Measurements from ENCODE around the gene DRD1. TPM values are rescaled to one million over a fixed set of nuclear protein-coding genes. Genes with fewer than 3 reads are reported as not detected.

DRD1 gene
- total RNA-seq, 2 donors from 2014 or later = not detected

DNA sequence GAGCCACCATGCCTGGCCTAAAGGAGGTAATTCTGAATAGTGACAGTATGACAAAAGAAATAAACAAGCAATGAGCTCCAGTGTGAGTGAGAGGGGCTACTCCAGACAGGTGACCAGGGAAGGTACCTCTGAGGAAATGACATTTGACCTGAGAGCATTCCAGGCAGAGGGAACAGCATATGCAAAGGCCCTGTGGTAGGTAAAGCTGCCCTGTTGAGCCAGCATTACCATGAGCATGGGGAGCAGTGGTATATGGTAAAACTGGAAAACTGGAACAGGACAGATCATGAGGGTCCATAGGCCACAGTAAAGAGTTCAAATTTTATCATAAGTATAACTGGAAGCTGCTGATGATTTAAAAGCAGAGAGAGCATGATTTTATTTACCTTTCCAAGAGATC is 28.4 kb upstream of the DRD1 start:
- ATAC-seq = no peak
- H3K36me3 Mint-ChIP-seq = no peaks in the 10 kb centered on the region

DNA sequence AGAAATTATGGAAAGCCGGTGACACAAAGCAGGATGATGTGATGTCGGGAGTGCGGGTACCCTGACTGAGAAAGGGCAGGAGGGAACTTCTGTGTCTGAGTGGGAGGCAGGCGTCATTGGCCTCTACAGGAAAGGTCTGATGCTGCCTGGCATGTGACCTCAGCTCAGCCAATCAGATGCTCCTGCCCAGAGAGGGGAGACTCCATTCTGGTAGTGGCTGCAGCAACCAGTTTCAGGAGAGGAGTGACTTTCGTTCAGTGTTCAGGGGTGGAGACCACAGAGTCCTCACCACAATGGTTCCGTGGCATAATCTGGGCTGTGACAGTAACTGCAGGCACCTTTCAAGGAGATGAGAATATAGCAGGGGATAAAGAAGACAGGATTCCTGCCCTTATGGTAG is 27.6 kb upstream of the DRD1 start:
- DNase-seq (ENCODE audit: low spot score in 2 of 2) = peak in 1 of 2 donors; percentile 73
- H3K27ac Mint-ChIP-seq = peak overlapping the region in 1 of 2 donors; percentile 15
- peak; percentile 73 to 97 for ATAC-seq
- no peaks in the 10 kb centered on the region for H3K36me3 Mint-ChIP-seq
- no peaks in the 10 kb centered on the region for H3K9me3 Mint-ChIP-seq

More for the DNA sequence above, 28.4 kb upstream of the DRD1 start:
- DNase-seq (ENCODE audit: low spot score in 2 of 2) = no peak
- Mint-ChIP-seq H3K9me3 (no peaks in the 10 kb centered on the region), H3K27ac (peak overlapping the region in 1 of 2 donors; percentile 15)

DNA sequence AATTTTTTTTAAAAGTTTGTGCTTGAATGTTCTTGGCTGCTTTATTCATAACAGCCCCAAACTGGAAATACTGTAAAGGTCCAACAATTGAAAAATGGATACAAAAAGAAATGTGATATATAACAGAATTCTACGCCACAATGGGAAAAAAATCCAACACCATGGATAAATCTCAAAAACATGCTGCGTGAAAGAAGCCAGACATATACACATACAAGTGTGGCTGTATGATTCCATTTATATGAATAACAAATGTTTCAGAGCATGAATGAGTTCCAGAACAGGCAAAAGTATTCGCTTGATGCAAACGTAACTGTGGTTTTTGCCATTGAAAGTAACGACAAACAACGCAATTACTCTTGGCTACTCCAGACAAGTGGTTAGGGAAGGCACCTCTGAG is 27.2 kb upstream of the DRD1 start:
- ATAC-seq = no peak
- no peak for DNase-seq (ENCODE audit: low spot score in 2 of 2)
- Mint-ChIP-seq H3K36me3 (no peaks in the 10 kb centered on the region), H3K9me3 (no peaks in the 10 kb centered on the region), H3K27ac (peak overlapping the region in 1 of 2 donors; percentile 15)

DNA sequence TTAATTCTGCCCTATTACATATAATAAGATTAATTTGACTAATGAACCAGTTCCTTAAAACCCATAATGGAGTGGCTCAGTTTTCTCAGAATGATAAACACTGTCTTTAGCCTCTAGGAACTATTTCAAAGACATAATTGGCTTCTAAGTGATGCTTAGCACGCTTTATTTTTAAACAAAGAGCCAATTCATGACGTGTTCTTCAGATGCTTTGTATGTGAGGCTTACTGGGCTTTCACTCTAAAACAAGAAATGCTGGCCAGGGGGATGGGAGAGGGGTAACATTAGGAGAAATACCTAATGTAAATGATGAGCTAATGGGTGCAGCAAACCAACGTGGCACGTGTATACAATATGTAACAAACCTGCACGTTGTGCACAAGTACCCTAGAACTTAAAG is 26.8 kb upstream of the DRD1 start:
- no peaks in the 10 kb centered on the region for H3K36me3 Mint-ChIP-seq
- ATAC-seq (no peak), DNase-seq (ENCODE audit: low spot score in 2 of 2) (no peak)
- H3K27ac Mint-ChIP-seq = no peak overlapping the region
- H3K9me3 Mint-ChIP-seq = no peaks in the 10 kb centered on the region

DNA sequence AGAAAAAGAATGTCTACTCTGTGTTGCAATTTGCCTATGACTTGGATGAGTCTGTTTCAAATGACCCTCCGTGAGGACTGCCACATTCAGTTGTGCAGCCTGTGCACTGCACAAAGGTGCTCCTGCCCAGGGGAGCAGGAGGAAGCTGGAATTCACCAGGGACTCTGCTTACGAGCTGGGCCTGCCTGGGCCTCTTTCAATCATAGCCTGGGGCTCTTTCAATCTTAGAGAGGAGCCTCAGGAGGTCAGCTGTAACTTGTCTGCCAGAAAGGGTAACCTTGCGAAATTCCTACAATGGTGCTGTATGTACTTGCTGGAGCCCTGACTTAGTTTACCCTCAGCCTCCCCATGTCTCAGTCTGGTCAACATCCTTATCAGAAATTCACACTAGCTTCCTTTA is 25.9 kb upstream of the DRD1 start:
- no peak for ATAC-seq
- no peak overlapping the region for H3K27ac Mint-ChIP-seq
- DNase-seq (ENCODE audit: low spot score in 2 of 2) = no peak
- no peaks in the 10 kb centered on the region for H3K9me3 Mint-ChIP-seq
- no peaks in the 10 kb centered on the region for H3K36me3 Mint-ChIP-seq

DNA sequence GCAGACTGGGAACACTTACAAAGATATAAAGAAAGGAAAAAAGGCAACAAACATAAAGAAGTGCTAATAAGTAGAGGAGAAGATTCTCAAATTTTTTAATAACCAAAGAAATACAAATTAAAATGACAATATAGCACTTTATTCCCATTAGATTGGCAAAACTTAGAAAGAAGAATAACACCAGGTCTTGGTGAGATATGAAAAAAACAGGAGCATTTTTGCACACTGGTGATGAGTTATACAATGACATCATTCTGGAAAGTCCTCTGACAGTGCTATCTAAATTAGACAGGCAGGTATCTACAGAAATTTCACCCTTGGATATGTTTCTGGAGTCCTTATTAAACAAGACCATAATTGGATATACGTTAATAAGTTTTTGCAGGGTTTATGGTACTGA is 24.9 kb upstream of the DRD1 start:
- ATAC-seq (no peak), DNase-seq (ENCODE audit: low spot score in 2 of 2) (no peak)
- H3K36me3 Mint-ChIP-seq = no peaks in the 10 kb centered on the region
- H3K9me3 Mint-ChIP-seq = no peaks in the 10 kb centered on the region
- H3K27ac Mint-ChIP-seq = no peak overlapping the region

DNA sequence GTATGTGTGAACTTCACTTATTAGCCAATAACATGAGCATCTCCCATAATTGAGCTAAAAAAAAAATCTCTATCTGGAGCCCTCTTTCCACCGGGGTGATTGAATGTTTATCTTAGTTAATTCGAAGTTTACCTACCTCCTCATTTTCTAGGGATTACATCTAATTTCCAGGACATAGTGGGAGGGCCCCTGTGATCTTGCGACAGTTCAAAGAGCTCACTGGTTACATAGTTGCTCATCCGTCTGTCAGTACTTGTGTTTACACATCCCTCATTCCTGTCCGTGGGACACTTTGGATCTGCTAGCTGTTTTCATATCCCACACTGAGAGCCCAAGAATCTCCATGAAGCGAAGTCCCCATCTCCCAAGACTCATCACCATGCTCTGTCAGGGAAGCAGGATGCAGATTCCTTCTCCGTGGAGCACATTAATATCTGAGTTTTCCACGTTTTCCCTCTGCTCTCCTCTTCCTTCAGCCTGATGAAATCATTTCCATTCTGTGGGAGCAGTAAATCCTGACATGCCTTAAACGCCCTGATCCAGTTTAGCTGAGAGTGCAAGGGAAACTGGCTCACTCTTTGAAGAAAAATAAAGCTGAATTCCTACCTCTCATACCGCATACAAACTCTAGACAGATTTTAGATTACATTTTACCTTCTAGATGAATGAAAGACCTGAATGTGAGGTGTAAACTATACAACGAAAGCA is 24.2 kb upstream of the DRD1 start:
- DNase-seq (ENCODE audit: low spot score in 2 of 2) (no peak), ATAC-seq (no peak)
- H3K36me3 Mint-ChIP-seq = no peaks in the 10 kb centered on the region
- H3K9me3 Mint-ChIP-seq = no peaks in the 10 kb centered on the region
- no peak overlapping the region for H3K27ac Mint-ChIP-seq

DNA sequence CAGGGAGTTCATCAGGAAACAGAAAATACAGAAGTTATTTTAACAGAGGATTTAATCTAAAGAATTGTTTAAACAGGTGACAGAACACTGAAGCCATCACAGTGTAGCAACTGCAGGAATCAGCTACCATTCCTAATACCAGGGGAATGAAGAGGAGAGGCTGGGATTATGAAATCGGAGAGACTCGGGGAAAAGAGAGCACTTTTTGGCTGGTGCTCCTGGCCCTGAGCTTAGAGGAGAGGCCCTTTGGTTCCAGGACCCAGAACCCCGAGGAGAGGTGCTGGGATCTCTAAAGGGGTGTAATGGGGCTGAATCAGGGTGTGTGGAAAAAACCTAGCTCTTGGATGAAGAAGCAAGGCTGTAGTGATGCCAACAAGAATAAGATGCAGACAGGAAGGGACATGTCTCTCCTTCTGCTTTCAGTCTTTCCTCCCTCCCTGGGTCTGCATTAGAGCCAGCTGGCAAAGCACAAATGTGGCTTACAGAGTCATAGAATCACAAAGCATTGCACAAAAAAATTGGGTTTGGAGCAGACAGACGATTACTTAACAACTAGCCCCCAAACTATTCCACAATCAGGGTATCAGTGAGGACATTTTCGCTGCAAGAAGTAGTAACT is 22.8 kb upstream of the DRD1 start:
- no peak for DNase-seq (ENCODE audit: low spot score in 2 of 2)
- Mint-ChIP-seq H3K27ac (no peak overlapping the region), H3K36me3 (no peaks in the 10 kb centered on the region), H3K9me3 (no peaks in the 10 kb centered on the region)
- ATAC-seq = no peak

DNA sequence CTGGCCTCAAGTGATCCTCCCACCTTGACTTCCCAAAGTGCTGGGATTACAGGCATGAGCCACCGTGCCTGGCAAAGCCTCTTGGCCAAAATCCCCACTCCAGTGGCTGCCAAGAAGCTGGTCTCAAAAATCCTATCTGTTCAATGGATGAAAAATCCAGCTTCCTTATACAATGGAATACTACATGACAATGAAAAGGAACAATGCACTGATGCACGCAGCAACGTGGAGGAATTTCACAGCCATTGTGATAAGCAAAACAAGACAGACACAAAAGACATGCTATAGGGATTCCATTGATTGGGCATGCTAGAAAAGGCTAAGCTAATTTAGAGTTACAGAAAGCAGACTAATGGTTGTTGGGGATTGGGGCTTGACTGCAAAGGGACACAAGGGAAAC is 21.3 kb upstream of the DRD1 start:
- Mint-ChIP-seq H3K27ac (peak overlapping the region in 1 of 2 donors; percentile 34), H3K36me3 (no peaks in the 10 kb centered on the region), H3K9me3 (no peaks in the 10 kb centered on the region)
- DNase-seq (ENCODE audit: low spot score in 2 of 2) = no peak
- ATAC-seq = no peak

DNA sequence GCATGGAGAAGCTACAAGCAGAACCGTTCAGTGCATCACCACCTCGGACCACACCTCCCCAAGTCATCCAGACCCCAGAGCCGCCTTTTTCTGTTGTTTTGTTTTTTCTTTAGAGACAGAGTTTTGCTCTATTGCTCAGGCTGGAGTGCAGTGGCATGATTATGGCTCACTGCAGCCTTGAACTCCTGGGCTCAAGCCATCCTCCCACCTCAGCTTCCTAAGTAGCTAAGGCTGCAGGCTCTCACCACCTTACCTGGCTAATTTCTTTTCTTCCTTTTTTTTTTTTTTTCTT is 20.9 kb upstream of the DRD1 start:
- Mint-ChIP-seq H3K9me3 (no peaks in the 10 kb centered on the region), H3K27ac (peak overlapping the region in 1 of 2 donors; percentile 34), H3K36me3 (no peaks in the 10 kb centered on the region)
- ATAC-seq (no peak), DNase-seq (ENCODE audit: low spot score in 2 of 2) (no peak)

DNA sequence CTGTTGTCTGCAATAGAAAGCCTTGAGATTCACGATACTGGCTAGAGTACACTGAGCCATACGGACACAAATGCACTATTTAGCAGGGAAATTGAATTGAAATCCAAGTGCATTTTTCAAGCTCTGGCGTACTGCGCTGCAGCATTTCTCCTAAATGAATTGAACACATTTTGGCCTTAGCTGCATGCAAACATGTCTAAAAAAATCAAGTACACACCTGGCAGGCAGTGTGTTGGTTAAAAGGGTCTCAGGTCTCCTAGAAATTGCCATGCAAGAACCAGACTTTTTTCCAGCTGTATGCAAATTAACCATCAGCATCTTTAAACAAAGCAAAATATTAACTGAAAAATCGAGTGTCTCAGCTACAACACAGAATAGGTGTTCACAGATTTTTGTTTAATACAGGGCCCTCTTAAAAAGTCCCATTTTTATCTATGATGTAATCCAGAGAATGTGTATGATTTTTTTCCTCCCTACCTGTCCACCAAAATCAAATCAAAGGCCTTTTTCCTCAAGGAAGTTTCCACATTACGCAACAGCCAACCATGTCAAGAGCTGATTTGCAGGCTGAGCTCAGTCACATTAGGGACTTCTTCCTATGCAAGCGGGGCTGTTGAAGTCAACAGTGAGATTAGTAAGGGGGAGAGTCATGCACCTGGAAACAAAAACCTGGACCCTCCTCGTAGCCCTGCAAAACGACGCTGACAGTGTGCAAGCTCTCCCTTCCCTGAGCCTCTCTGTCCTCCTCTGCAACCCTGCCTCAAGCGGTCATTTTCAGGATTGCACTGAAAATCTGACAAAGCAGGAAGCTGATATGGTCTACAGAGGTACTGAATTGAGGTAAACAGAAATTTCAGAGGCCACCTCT is 20.3 kb upstream of the DRD1 start:
- peak; percentile 97 to 98 for ATAC-seq
- Mint-ChIP-seq H3K9me3 (no peaks in the 10 kb centered on the region), H3K36me3 (no peaks in the 10 kb centered on the region), H3K27ac (peak overlapping the region in 1 of 2 donors; percentile 34)
- peak in 1 of 2 donors; percentile 80 for DNase-seq (ENCODE audit: low spot score in 2 of 2)

DNA sequence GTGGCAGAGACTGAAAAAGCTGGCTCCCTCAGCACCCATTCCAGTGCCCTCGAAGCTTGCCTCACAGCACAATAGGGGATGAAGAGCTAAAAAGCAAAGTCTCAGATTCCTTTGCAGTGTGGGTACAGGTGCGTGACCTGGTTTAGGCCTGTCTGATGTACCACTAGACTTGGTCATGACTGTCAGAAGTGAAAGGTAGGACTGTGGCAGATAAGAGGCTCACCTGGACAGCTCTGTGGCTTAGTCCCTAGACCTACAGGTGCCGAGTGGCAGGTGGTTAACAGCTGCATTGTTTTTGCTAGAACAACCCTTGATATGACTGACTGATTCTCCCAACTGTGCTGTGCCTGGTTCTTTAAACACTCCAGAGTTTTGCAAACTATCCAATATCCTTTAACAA is 19.7 kb upstream of the DRD1 start:
- ATAC-seq = no peak
- Mint-ChIP-seq H3K27ac (no peak overlapping the region), H3K36me3 (no peaks in the 10 kb centered on the region), H3K9me3 (no peaks in the 10 kb centered on the region)
- DNase-seq (ENCODE audit: low spot score in 2 of 2) = no peak

DNA sequence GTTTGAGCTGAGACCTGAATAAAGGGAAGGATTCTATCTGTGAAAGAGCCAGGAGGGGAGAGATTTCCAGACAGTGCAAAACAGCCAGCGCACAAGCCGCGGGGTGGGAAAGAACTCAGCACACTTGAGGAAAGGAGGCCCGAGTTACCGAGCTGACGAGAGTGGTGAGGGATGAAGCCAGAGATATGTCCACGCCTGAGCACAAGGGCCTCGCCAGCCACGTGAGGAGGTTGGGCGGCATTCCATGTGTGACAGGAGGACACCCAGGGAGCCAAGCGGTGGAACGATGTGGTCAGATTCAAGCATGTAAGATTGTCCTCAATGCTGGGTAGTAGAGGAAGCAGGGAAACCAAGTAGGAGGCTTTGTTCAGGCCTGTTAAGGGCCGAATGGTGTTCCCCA is 17.4 kb upstream of the DRD1 start:
- Mint-ChIP-seq H3K36me3 (no peaks in the 10 kb centered on the region), H3K27ac (no peak overlapping the region), H3K9me3 (no peaks in the 10 kb centered on the region)
- DNase-seq (ENCODE audit: low spot score in 2 of 2) (no peak), ATAC-seq (no peak)

DNA sequence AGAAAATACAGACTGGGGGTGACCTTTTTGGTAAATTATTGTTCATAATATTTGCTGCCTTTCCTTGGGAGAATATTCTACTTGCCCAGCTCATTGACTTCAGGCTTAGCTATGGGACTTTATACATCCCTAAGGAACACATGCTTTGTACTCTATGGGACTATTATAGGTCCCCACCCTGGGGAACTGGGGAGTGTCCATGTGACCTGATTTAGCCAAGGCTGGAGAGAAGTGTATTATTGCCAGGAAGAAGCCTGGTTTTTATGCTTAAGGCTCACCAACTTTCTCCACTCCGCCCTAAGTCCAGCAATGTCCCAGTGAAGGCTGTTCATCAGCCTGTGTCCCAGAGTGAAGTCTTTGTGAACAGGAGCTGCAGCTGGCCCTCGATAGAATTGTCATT is 16.6 kb upstream of the DRD1 start:
- H3K36me3 Mint-ChIP-seq = no peaks in the 10 kb centered on the region
- H3K27ac Mint-ChIP-seq = no peak overlapping the region
- DNase-seq (ENCODE audit: low spot score in 2 of 2) = no peak
- no peak for ATAC-seq
- no peaks in the 10 kb centered on the region for H3K9me3 Mint-ChIP-seq

DNA sequence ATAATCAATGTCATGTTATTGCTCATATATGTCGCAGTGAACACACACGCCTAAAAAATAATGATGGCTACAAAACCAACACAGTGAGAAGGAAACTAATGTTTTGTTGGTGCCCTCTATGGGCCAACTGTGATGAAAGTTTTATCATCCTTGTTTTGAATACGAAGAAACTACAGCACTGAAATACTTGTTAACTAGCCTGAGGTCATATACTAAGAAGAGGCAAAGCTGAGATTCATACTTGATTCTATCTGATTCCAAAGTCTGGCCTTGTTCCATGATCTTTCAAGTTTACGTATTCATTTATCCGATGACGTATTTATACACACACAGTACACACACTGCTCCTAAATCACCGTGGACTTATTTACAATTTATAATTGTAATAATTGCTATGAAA is 16.1 kb upstream of the DRD1 start:
- no peaks in the 10 kb centered on the region for H3K9me3 Mint-ChIP-seq
- ATAC-seq (no peak), DNase-seq (ENCODE audit: low spot score in 2 of 2) (no peak)
- H3K27ac Mint-ChIP-seq = no peak overlapping the region
- no peaks in the 10 kb centered on the region for H3K36me3 Mint-ChIP-seq

DNA sequence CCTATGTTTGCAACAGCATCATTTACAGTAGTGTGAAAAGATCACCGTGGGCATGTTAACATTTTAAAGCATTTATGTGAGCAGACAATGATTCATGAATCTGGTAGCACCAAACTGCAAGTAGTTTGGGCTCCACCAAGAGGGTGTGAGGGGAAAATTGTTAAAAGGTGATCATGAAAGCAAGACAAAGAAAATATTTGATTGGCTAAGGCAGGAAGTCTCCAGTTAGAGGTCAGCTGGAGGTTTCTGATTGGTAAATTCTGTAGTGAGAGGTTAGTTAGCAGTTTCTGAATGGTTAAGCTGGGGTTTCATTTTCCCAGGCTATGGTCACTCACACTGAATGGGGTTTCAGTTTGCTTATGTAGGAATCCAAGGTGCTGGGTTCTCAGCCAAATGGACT is 13.5 kb upstream of the DRD1 start:
- no peaks in the 10 kb centered on the region for H3K9me3 Mint-ChIP-seq
- ATAC-seq (peak; percentile 86 to 95), DNase-seq (ENCODE audit: low spot score in 2 of 2) (no peak)

DNA sequence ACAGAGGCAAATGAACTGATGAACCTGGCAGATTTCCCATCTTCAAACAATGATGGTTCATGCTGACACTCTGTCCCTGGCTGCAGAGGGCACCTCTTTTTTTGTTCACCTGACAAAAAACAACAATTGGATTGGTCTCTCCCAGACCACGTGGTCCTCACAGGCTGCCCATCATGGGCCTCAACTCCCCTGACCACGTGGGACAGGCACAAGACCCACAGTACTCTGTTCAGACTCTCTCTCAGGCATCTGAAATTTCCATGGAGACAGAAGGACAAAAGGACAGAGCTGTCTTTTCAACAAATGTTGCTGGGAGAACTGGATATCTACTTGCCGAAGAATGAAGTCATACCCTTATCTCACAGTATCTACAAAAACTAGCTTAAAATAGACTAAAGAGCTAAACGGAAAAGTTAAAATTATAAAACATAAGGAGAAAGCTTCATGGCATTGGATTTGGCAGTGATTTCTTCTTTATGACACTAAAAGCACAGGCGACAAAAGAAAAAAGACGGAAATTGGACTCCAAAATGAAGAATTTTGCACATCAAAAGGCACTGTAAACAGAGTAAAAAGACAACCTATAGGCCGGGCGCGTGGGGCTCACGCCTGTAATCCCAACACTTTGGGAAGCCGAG is 12.2 kb upstream of the DRD1 start:
- DNase-seq (ENCODE audit: low spot score in 2 of 2) = no peak
- no peaks in the 10 kb centered on the region for H3K36me3 Mint-ChIP-seq
- ATAC-seq = no peak
- no peaks in the 10 kb centered on the region for H3K9me3 Mint-ChIP-seq
- no peak overlapping the region for H3K27ac Mint-ChIP-seq

More for the DNA sequence above, 13.5 kb upstream of the DRD1 start:
- Mint-ChIP-seq H3K27ac (no peak overlapping the region), H3K36me3 (no peaks in the 10 kb centered on the region)

All from activated naive CD4-positive, alpha-beta T cell treated with anti-CD3 and anti-CD28 coated beads, Interleukin-2, amount 50 U/mL, for 72 hours (primary cell).